Bone marrow (tissue), 2 donors: ENCODE measurements around the gene ZNF653.
"Not testable (repeated sequence)": the region's sequence is repeated elsewhere in the genome, so short reads cannot be mapped to it uniquely, and the experiment has no call there.

Experiments
- DNase-seq, 2 donors: peaks; one replicate each; lab custom pipeline; 2025; lab: John Stamatoyannopoulos, UW

Gene ZNF653

DNA sequence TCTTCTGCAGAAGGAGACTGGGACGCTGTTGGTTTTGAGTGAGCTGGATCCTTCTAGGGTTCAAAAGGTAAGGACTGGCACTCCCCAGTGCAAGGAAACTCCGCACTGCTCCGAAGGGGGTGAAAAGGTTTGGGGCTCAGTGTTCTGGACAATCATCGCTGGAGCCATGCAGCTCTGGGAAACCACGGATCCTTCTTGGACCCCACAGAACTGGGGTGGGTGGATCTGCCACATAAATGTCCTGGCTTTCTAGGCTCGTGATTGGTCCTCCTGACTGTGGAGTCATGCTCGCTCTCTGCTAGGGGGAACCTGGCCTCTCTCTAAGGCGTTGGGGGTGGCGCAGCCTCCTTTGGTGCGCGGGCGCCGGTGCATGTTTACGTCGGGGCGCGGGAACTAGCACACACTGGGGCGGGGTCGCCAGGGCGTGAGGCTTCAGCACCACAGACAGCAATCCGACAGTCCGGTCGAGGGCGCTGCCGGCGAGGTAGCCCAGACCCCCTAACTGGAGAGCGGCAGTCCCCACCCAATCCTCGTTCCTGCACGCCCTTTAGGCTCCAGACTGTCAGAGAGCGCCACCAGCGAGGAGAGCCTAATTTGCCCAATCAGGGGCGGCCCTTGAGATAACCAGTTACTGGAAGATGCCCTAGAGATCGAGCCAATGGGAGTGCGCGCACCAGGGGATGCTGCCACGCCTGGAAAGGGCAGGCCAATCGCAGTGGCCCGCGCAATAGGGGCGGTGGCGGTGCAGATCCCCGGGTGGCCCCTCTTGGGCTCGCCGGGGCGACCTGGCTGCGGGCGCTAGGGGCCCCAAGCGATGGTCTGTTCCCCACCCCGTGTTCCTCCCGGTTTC, 23.9 kb downstream of the ZNF653 start:
- DNase-seq: peak; percentile 38 to 84

DNA sequence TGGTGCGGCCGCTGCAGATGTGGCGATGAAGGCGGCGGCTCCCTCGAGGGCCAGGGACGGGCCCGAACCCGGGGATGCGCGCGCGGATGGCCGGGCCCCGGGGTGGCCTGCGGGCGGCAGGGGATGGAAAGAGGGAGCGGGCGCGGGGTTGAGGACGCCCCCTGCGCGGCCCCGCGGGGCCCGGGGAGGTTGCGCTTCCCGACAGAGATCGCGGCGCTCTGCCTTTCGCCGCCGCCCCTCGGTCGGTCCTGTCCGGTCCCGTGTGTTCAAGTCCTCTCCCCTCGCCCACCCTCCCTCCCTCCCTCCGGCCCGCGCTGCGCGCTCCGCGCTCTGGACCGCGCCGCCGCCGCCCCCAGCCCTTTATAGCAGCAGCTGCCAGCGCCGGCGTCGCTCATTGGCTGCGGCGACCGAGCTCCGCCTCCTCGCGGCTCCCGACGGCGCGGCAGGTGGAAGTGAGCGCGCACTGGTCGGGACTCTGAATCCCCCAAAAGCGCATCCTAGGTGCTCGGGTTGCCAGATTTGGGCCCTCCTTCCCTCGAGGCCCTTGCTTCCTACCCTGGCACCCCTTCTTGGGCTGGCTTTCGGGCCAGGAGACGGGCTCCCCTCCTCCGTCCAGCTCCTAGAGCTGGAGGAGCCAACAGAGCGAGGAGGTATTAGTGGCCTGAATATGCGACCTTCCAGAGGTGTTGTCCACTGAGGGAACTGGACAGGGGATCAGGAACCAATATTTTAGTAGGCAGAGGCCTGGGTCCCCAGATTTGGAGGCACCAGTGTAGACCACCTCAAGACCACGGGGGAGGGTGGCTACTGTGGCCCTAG, 24.7 kb downstream of the ZNF653 start, which contains the start of gene ELAVL3:
Gene ELAVL3 (minus strand): TSS at position 332 of the 819 bp plus-strand sequence. CDS start 438 bp downstream, outside the sequence.
- DNase-seq: no peak

DNA sequence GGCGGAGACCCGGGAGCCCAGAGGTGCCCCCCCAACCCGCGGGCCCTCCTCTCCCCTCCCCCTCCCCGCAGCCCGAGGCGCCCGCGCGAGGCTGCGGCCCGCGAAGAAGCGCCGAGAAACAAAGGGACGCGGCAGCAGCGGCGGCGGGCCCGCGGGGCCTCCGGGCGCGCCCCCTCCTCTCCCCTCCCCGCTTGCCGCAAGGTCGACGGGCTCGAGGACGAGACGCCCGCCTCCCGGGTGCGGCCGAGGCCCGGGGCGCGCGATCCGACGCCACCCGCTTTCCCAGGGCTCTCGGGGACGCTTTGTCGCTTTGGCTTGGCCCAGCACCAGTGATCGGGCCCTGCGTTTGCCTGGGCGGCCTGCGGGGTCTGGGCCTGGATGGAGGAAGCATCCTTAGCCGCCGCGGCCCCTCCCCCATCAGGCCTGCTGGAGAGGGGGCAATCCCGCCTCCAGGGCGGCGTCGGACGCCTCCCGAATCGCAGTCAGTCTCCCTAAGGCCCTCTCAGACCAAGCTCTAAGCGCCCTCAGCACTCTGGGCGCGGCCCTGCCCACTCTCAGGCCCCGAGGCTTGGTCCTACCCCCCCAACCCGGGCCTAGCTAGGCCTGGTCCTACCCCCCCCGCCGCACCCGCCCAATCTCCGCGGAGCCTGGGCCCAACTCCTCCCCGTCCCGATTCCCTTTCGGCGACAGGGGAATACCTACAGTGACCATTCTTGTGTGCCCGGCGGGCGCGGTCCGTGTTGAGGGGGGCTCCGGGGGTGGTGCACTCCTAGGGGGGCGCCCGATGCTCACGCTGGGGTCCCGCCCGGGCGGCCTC, 25.5 kb downstream of the ZNF653 start:
- no peak for DNase-seq

- DNase-seq: no peak
Measured at GRCh38 chr19:11479090-11479897, 26.3 kb downstream of the ZNF653 start.

DNA sequence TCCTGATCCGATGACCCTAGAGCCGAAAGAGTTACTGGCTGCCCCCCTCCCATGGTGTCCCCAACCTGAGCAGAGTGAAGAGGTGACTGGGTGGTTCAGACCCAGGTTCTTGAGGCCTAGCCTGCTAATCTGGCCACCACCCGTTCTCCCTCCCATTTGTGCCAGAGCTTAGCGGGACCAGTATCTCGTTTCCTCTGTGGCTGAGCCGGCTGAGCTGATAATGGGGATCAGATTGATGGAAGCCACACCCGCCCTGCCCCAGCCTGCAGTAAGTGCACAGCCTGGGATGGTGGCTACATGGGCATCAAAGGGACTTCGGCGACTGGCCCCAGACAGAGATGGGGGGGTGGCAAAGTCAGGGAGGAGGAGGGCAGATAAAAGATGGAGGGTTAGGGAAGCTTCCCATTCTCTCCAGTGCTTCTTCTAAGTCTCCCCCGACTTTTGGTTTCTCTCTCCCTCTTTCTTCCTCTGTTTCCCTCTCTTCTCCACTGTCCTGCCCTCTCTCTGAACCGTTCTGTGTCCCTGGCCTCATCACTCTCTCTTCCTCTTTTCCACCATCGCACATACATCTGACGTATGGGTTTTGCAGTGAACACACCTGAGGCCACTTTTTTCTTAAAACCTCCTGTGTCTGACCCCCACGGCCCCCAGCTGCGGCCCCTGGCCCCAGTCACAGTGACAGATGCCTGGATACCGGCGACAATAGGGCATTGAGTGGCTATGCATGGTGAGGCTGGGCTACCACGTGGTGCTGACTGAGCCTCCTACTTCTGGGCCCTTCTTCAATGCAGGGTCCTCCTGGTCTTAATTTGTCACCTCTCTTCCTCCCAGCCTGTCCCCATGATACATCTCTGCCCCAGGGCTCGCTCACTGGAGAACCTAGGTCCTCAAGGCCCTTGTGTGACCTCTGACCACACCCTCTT, 27.2 kb downstream of the ZNF653 start:
- DNase-seq: no peak

DNA sequence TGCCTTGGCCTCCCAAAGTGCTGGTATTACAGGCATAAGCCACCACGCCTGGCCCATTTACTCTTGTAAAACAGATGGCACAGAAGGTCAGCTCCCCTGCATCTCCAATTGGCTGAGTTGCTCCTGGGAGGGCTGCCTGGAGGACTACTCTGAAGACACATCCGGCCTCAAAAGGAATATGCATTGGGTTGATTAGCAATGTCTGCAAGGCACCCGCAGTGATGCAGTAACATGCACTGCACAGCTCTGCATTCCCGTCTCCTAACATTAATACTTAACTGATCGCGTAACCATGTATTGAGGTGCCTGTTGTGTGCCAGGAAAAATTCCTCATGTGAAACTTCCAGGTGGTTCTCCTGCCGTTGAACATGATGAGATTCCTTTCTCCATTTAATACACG, 29.8 kb downstream of the ZNF653 start:
- no peak for DNase-seq

GRCh38 chr19:11475343-11475742, 30.3 kb downstream of the ZNF653 start:
- DNase-seq: not testable (repeated sequence)

- DNase-seq: no peak
Measured at GRCh38 chr19:11473725-11474124, 31.9 kb downstream of the ZNF653 start.

DNA sequence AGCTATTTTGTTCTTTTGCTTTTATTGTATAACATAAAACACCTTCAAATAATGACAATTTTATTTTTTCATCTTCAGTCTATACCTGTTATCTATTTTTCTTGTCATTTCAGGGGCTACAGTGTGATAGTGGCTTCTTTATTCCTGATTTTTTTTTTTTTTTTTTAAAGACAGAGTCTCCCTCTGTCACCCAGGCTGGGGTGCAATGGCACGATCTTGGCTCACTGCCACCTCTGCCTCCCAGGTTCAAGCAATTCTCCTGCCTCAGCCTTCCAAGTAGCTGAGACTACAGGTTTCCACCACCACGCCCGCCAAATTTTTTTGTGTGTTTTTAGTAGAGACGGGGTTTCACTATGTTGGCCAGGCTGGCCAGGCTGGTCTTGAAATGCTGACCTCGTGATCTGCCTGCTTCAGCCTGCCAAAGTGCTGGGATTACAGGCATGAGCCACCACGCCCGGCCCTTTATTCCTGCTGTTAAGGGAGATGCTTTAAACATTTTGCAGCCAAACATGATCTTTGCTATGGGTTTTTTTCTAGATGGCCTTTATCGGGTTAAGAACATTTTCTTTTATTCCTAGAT, 37.3 kb downstream of the ZNF653 start:
- not testable (repeated sequence) for DNase-seq

DNA sequence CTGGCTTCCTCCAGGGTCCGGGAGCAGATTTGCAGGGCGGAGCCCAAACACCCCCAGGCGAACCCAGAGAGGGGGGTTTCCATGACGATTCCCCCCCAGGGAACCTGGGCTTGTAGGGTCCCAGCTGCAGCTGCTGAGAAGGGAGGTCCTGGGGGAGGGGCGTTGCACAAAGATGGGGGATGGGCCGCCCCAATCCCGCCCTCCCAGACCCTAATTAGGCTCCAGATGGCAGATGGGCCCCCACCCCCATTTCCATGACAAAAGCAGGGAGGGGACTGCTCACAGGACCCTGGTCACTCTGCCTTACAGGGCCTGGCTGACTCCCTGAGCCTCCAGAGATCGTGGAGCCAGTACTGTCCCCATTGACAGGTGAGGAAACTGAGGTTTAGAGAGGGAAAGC, 40.0 kb downstream of the ZNF653 start:
- DNase-seq: no peak

DNA sequence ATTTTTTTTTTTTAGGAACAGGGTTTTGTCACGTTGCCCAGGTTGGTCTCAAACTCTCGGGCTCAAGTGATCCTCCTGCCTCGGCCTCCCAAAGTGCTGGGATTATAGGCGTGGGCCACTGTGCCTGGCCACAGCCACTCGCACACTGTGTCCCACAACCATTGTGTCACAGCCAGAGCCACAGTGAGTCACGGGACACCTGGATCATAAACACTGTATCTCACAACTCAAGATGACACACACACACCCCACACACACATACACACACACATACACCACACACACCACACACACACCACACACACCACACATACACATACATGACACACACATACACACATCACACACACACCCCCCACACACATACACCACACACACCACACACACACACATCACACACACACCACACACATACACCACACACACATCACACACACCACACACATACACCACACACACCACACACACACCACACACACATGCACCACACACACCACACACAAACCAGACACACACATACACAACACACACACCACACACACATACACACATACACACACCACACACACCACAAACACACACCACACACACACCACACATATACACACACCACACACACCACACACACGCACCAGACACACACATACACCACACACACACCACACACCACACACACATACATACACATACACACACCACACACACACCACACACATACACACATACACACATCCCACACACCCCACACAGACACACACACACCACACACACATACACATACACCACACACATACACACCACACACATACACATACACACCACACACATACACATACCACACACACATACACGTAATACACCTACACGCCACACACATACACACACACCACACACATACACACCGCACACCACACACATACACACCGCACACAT, 41.0 kb downstream of the ZNF653 start:
- no peak for DNase-seq

DNA sequence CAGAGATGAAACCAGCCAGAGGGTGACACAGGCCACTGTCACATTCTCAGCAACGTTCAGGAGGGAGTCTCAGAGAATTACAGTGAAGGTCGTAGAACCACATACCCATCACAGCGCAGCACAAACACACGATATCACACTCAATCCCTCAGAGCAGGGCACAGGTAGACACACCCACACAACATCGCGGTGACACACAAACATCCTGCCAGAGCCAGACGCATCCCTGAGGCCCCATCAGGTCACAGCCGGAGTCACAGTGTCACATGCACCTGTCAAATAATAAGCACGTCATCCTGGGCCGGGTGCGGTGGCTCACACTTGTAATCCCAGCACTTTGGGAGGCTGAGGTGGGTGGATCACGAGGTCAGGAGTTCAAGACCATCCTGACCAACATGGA, 42.2 kb downstream of the ZNF653 start:
- no peak for DNase-seq

- no peak for DNase-seq
Measured at GRCh38 chr19:11461453-11461852, 44.2 kb downstream of the ZNF653 start.

GRCh38 chr19:11460207-11460606, 45.4 kb downstream of the ZNF653 start:
- no peak for DNase-seq

- not testable (repeated sequence) for DNase-seq
Measured at GRCh38 chr19:11458912-11459311, 46.7 kb downstream of the ZNF653 start.

DNA sequence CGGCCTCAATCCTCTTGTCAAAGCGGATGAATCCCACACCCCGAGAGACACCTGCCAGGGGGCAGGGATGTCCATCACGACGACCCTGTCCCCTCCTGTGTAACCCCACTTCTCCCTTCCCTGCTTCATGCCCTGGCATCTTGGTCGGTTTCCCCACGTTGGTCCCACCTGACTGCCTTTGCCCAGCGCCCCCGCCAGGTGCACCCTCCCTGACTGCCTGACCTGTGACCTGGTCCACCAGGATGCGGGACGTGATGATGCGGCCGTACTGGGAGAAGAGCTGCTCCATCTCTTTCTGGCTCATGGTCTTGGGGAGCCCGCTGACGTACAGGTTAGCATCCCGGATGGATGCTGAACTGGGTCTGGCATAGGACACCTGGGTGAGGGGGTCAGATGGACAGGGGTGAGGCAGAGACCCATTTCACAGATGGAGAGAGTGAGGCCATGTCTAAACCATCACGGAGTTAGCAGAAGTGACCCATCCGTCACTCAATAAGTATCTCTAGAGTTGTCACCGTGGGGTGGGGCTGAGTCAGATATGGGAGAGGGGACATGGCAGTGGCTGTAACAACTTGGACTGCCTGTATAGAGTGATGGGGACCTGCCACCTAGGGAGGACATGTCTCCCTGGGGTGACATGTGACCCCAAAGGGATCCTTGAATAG, 47.3 kb downstream of the ZNF653 start:
- DNase-seq: no peak

- DNase-seq: no peak
Measured at GRCh38 chr19:11457831-11458230, 47.8 kb downstream of the ZNF653 start.

- no peak for DNase-seq
Measured at GRCh38 chr19:11457115-11457514, 48.5 kb downstream of the ZNF653 start.
